Loucy (cell line): ENCODE data around the gene C1orf174.

Experiments
- EZH2phosphoT487 ChIP-seq: fragments of 200-600 bp; IDR thresholded peaks from 2 replicates; pipeline ENCODE4 v1.6.1; 2018; ENCODE audit warnings: antibody characterized with exemption, mild to moderate bottlenecking, moderate library complexity, borderline replicate concordance
- TF ChIP-seq, protein P1 (sequence below): fragments of 200-600 bp; sonication (generic); conservative IDR thresholded peaks from 2 replicates; pipeline ENCODE4 v1.5.1; 2014; ENCODE audit warnings: mild to moderate bottlenecking, antibody characterized with exemption, low read length

GRCh38 chr1:3888301-3888700 is 11.8 kb downstream of the C1orf174 start:
- TF ChIP-seq, protein P1, sequence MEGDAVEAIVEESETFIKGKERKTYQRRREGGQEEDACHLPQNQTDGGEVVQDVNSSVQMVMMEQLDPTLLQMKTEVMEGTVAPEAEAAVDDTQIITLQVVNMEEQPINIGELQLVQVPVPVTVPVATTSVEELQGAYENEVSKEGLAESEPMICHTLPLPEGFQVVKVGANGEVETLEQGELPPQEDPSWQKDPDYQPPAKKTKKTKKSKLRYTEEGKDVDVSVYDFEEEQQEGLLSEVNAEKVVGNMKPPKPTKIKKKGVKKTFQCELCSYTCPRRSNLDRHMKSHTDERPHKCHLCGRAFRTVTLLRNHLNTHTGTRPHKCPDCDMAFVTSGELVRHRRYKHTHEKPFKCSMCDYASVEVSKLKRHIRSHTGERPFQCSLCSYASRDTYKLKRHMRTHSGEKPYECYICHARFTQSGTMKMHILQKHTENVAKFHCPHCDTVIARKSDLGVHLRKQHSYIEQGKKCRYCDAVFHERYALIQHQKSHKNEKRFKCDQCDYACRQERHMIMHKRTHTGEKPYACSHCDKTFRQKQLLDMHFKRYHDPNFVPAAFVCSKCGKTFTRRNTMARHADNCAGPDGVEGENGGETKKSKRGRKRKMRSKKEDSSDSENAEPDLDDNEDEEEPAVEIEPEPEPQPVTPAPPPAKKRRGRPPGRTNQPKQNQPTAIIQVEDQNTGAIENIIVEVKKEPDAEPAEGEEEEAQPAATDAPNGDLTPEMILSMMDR, result no peak
- TF ChIP-seq EZH2phosphoT487, result no peak
